ENCODE data around the gene STARD13.
"Not testable (repeated sequence)": the region's sequence is repeated elsewhere in the genome, so short reads cannot be mapped to it uniquely, and the experiment has no call there.

STARD13 gene

DNA sequence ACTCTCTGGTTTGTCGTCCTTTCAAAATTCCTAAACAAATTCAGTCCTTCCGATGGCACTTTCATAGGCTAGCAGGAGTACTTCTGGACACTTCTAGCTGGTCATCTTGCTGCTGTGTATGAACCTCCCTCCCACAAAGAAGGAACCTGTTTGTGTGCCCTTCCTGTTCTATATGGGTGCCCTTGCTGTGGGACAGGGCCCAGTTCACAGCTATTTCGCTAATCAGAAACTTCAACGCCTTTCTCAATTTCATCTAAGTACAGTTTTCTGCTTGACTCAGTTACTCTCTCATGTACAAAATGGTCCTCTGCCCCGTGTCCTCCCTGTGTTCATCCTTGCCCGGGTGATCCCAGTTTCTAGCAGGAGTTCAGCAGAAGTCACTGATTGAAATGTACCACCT is 96.1 kb downstream of the STARD13 start:
- Histone ChIP-seq H3K9me3 (ENCODE audit: control insufficient read depth, insufficient read depth, low read length) (no peaks in the 10 kb centered on the region), H3K9ac (ENCODE audit: low read depth, low read length) (no peak overlapping the region), H3K36me3 (ENCODE audit: insufficient read depth, low read length) (no peaks in the 10 kb centered on the region), H3K4me1 (ENCODE audit: insufficient read depth, low read length) (peaks cover 30% of the 10 kb centered on the region)

DNA sequence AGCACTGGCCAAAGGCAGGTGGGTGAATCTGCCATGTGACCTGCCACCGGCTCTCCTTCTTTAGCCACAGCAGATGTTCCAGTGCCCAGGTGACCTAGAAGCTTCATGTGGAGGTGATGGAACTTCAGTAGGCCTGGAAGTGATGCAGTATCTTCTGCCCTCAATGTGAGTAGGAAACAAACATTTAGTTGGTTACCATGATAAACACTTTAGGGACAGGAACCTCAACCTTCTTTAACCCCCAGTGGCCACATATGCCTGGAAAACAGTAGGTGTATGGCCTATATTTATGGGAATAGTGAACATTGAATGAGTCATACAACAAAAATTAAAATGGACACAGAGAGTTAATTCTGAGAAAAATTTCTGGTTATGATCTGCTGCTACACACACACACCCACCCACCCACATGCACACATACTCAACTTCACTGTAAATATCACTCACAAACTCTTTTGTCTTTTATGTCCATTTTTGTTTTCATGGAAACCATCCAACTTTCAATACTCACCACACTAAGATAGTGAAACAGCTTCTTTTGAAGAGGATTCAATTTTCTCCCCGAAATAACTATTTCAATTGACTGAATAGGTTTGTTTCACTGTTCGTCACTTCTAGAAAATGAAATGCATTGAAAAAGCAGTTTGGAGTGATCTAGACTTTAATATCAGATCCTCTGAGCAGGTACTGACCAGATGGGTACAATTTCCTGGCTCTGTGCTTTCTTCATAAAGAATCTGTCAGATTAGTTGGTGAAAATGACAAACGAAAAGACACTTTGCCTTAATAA is 97.3 kb downstream of the STARD13 start:
- H3K9ac ChIP-seq (ENCODE audit: low read depth, low read length): no peak overlapping the region
- no peaks in the 10 kb centered on the region for H3K36me3 ChIP-seq (ENCODE audit: insufficient read depth, low read length)
- no peaks in the 10 kb centered on the region for H3K9me3 ChIP-seq (ENCODE audit: control insufficient read depth, insufficient read depth, low read length)
- H3K4me1 ChIP-seq (ENCODE audit: insufficient read depth, low read length): peaks cover 22% of the 10 kb centered on the region

DNA sequence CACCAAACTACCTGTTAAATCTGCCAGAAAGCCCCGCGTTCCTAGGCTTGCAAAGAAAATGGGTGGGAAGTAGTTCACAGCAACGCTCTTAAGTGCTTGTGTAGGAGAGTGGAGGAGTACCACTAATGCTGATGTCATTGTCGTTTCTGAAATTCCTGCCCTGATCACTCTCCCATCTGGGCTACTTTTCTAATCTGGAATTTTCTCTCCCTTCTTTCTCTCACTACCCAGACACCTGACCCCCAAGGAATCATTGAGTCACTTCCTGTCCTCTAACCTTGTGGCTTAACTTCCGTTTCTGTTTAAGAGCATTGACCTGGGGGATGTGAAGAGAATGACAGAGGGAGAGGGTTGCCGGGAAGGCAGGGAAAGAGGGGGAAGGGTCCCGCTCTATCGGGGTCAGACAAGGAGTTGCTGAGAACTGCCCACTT is 98.7 kb downstream of the STARD13 start:
- no peaks in the 10 kb centered on the region for H3K36me3 ChIP-seq (ENCODE audit: insufficient read depth, low read length)
- peaks cover 19% of the 10 kb centered on the region for H3K4me1 ChIP-seq (ENCODE audit: insufficient read depth, low read length)
- H3K9ac ChIP-seq (ENCODE audit: low read depth, low read length): no peak overlapping the region
- H3K9me3 ChIP-seq (ENCODE audit: control insufficient read depth, insufficient read depth, low read length): no peaks in the 10 kb centered on the region

DNA sequence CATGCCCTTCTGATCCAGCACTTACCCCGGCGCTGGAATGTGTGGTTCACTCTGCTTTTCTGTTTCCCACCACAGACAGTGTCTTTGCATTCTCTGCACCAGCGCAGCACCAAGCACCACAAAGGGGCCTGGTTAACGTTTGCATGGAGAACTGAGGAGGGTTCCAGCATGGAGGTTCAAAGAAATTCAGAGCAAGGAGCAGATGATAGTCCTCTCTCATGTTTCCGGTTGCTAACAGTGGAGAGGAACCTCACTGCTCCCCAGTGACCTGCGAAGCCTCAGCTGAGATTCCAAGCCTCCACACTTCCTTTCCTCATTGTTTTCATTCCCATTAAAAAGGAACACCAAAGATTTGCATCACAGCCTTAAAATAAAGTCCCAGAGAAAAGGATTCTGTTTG is 99.7 kb downstream of the STARD13 start:
- no peaks in the 10 kb centered on the region for H3K9me3 ChIP-seq (ENCODE audit: control insufficient read depth, insufficient read depth, low read length)
- no peaks in the 10 kb centered on the region for H3K36me3 ChIP-seq (ENCODE audit: insufficient read depth, low read length)
- H3K9ac ChIP-seq (ENCODE audit: low read depth, low read length): no peak overlapping the region
- H3K4me1 ChIP-seq (ENCODE audit: insufficient read depth, low read length): peaks cover 19% of the 10 kb centered on the region

DNA sequence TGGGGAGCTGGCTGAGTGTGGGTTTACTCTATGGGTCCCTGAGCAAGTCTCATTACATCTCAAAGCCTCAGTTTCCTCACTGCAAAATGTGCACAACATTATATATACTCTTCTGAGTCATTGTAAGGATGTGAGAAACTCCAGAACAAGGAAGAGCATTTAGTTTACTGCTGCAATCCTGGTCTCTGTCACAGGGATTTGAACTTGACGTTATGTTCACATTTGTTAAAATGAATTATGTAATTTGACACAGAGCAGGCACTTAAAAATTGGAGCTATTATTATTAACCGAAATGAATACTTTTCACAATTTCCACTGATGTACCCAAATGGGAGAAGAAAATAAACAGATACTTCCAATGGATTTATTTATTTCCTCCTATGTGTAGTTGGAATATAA is 101.0 kb downstream of the STARD13 start:
- H3K4me1 ChIP-seq (ENCODE audit: insufficient read depth, low read length): peaks cover 23% of the 10 kb centered on the region
- no peaks in the 10 kb centered on the region for H3K9me3 ChIP-seq (ENCODE audit: control insufficient read depth, insufficient read depth, low read length)
- H3K36me3 ChIP-seq (ENCODE audit: insufficient read depth, low read length): no peaks in the 10 kb centered on the region
- H3K9ac ChIP-seq (ENCODE audit: low read depth, low read length): no peak overlapping the region

DNA sequence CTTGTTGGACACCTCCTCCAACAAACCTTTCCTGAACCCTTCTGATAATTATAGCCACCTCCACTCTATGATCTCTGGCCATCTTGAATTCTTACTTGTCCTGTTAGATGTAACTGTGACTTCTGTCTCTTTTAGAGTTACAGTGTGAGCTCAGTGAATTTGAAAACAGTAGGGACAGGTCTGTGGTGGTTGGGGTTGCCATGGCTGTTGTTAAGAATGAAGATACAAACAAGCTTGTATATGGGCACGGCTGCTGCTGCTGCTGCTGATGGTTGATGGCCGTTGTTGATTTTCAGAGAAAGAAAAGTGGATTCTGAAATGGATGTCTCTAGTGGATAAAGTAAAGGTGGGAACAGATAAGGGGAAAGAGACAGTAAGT is 101.5 kb downstream of the STARD13 start:
- H3K4me1 ChIP-seq (ENCODE audit: insufficient read depth, low read length): peaks cover 23% of the 10 kb centered on the region
- no peak overlapping the region for H3K9ac ChIP-seq (ENCODE audit: low read depth, low read length)
- no peaks in the 10 kb centered on the region for H3K9me3 ChIP-seq (ENCODE audit: control insufficient read depth, insufficient read depth, low read length)
- no peaks in the 10 kb centered on the region for H3K36me3 ChIP-seq (ENCODE audit: insufficient read depth, low read length)

DNA sequence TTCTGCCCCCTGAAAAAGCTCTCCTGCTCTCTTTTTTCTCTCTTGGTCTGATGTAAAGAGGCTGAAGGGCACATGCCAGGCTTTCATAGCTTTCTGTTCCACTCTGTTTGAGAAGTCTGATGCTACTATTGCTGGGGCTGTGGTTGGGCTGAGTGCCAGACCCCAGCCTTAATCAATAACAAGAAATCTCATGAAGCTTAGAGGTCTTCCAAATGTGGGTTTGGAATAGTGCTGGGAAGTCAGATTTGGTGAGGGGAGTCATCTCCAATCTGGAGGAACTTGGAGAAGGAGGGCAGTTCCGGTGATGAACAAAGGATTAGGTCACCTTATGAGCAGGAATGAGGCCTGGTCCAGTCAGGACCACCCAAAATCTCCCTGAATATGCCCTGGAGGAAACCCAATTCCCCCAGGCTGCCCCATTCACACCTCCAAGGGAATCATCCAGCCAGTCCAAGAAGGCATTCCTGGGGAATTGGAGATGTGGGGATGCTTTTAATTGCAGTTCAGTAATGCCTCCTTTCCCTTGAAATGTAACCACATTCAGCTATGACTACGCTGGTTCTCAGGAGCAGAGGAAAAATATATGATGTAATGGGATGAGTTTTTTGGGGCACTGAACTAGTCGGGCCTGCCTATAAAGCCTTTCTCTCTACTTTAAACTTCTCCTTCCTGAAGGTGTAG is 102.0 kb downstream of the STARD13 start:
- Histone ChIP-seq H3K36me3 (ENCODE audit: insufficient read depth, low read length) (no peaks in the 10 kb centered on the region), H3K4me1 (ENCODE audit: insufficient read depth, low read length) (peaks cover 23% of the 10 kb centered on the region), H3K9me3 (ENCODE audit: control insufficient read depth, insufficient read depth, low read length) (no peaks in the 10 kb centered on the region), H3K9ac (ENCODE audit: low read depth, low read length) (no peak overlapping the region)

DNA sequence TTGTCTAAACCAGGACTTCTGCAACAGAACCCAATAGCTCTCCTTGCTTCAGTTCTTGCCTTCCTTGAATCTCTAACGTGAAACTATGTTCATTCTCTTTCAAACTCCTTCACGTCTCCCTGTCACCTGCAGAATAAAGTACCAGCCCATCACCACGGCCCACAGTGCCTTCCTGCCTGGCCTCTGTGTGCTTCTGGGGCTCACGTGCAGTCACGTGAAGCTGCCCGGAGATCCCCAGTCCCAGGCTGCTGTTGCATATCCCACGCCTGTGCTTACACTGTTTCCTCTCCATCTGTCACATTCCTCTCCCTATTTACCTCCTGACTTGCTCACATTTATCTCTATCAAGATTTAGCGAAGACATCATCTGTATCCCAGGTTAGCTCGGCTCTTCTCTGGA is 102.8 kb downstream of the STARD13 start:
- no peaks in the 10 kb centered on the region for H3K36me3 ChIP-seq (ENCODE audit: insufficient read depth, low read length)
- H3K9ac ChIP-seq (ENCODE audit: low read depth, low read length): no peak overlapping the region
- no peaks in the 10 kb centered on the region for H3K9me3 ChIP-seq (ENCODE audit: control insufficient read depth, insufficient read depth, low read length)
- H3K4me1 ChIP-seq (ENCODE audit: insufficient read depth, low read length): peaks cover 23% of the 10 kb centered on the region

DNA sequence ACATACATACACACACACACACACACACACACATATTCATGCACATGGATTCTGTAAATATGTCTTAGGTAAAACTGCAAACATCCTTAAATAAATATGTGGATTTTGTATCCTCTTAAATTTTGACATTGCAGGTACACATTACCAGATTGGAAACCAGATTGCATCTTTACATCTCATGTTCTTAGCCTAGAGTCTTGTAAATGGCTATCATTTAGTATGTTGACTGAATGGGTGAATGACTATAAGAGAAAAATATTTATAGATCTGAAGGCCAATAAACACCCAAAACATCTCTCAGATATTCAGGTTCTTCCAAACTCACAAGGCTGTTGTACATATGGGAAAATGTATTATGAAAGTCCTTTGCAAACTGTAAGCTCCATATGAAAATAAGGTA is 104.3 kb downstream of the STARD13 start:
- Histone ChIP-seq H3K9ac (ENCODE audit: low read depth, low read length) (no peak overlapping the region), H3K36me3 (ENCODE audit: insufficient read depth, low read length) (no peaks in the 10 kb centered on the region), H3K9me3 (ENCODE audit: control insufficient read depth, insufficient read depth, low read length) (no peaks in the 10 kb centered on the region), H3K4me1 (ENCODE audit: insufficient read depth, low read length) (peaks cover 13% of the 10 kb centered on the region)

DNA sequence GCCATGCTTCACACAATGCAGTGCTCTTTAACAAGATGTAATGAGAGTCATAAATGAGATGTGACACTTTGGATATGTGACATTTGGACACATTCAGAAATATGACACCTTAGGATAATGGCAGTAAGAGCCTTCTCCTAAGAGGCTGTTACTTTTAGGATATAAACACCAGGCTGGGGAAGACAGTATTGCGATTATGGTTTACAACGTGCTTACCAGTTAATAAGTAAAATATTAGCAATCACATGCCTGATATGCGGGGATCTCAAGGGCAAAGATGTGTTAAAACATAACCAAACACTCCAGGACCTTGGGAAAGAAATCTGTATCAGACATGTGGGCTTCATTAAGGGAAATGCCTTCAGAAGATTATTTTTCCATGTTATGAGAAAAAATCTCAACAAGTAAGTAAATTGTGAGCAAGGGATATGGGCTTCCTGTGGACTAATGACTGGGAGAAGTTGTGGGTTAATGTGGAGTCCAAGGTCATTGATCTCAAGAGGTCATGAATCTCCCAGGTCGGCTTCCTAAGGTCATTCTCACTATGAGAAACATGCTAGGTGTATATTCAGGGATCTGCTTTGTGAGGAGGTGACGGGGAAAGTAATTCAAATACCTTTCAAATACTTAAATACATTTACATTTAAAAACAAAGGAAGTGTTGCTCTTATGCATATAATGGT is 105.3 kb downstream of the STARD13 start:
- Histone ChIP-seq H3K9ac (ENCODE audit: low read depth, low read length) (no peak overlapping the region), H3K36me3 (ENCODE audit: insufficient read depth, low read length) (no peaks in the 10 kb centered on the region)

DNA sequence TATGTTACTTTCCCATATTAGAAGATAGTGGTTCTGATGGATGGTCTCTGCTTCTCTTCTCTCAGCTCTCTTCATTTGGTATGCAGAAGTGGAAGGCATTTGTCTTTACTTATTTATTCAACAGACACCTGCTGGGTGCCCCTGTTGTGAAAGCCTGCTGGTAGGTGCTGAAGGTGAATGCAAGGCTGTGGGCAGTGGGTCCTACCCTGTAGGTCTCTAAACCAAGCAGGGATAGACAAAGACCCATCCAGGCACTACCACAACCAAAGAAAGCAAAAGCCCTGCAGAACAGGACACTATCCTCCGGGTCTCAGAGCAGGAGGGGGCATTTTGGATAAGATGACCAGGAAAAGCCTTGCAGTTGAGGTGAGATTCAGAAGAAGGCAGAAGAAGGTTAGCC is 106.1 kb downstream of the STARD13 start:
- H3K36me3 ChIP-seq (ENCODE audit: insufficient read depth, low read length): no peaks in the 10 kb centered on the region
- H3K9ac ChIP-seq (ENCODE audit: low read depth, low read length): no peak overlapping the region
- peaks cover 3% of the 10 kb centered on the region; the same call in 1 of the 2 replicates for H3K4me1 ChIP-seq (ENCODE audit: insufficient read depth, low read length)
- no peaks in the 10 kb centered on the region for H3K9me3 ChIP-seq (ENCODE audit: control insufficient read depth, insufficient read depth, low read length)

More for the DNA sequence above, 105.3 kb downstream of the STARD13 start:
- Histone ChIP-seq H3K4me1 (ENCODE audit: insufficient read depth, low read length) (peaks cover 3% of the 10 kb centered on the region; the same call in 1 of the 2 replicates), H3K9me3 (ENCODE audit: control insufficient read depth, insufficient read depth, low read length) (no peaks in the 10 kb centered on the region)

DNA sequence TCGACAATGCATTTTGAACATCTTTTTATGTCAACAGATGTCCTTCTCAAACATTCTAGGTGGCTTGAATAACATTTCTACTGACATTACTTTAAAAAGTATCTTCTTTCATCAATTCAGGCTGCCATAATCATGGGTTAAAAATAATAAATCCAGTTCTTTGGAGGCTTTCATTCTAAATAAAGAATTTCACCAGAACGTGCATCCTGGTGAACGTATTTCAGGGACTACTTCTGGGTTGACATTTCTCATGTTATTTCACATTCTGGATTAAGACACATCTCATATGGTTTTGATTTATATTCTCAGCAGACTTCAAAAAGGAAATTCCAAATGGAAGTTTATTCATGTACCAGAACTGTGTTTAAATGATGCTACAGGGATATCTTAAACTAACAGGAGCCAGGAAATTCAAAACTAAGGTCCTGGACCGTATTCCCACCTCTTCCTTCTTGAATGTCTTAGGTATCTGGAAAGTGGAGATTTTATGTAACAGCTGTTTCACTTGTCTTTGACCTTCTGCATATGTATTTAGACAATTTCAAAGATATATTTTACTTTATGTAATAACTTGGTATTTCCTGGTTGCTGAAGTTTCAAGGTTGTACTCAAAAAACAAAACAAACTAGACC is 107.2 kb downstream of the STARD13 start:
- Histone ChIP-seq H3K9ac (ENCODE audit: low read depth, low read length) (no peak overlapping the region), H3K9me3 (ENCODE audit: control insufficient read depth, insufficient read depth, low read length) (no peaks in the 10 kb centered on the region), H3K4me1 (ENCODE audit: insufficient read depth, low read length) (peaks cover 3% of the 10 kb centered on the region; the same call in 1 of the 2 replicates), H3K36me3 (ENCODE audit: insufficient read depth, low read length) (no peaks in the 10 kb centered on the region)

DNA sequence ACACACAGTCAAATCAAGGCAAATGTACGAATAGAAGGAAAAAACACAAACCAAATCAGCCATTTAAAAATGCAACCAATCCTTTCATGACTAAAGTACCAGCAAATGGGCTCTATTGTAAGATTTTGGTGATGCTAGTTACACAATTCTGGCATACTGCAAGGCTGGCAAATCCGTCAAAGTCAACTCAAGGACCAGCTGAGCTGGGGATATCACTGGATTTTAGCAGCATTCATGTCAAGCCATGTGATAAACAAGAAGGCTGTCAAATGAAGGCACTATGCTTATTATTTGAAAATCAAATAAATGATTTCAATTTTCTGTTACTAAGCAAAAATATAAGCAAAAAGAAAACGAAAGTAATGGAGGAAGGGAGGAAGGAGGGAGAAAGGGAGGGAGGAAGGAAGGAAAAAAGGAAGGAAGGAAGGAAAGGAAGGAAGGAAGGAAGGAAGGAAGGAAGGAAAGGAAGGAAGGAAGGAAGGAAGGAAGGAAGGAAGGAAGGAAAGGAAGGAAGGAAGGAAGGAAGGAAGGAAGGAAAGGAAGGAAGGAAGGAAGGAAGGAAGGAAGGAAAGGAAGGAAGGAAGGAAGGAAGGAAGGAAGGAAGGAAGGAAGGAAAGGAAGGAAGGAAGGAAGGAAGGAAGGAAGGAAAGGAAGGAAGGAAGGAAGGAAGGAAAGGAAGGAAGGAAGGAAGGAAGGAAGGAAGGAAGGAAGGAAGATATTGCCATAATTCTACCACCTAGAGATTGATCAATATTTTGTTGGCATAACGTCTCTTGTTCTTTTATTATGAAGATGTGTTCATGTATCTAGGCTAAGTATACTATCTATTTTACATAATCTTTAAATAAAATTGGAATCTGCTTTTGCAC is 108.0 kb downstream of the STARD13 start:
- H3K4me1 ChIP-seq (ENCODE audit: insufficient read depth, low read length); H3K36me3 ChIP-seq (ENCODE audit: insufficient read depth, low read length): not testable (repeated sequence)

DNA sequence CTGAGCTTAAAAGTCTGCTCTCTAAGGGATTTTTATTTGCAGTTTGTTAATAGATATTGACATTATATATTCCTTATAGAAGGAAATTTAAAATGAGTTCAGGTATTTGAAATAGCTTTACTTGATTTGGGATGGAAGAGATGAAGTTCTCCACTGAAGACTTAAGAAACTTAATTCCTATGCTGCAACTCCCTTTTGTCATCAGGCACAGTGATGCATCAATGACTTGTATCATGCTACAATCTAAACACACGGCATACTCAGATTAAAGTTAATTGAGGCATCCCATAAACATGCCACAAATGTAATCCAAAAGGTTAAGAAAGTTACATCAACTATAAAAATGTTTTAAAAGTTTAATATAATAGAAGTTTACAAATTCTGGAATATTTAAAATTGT is 109.0 kb downstream of the STARD13 start:
- no peaks in the 10 kb centered on the region for H3K36me3 ChIP-seq (ENCODE audit: insufficient read depth, low read length)
- no peaks in the 10 kb centered on the region for H3K9me3 ChIP-seq (ENCODE audit: control insufficient read depth, insufficient read depth, low read length)
- H3K4me1 ChIP-seq (ENCODE audit: insufficient read depth, low read length): peaks cover 3% of the 10 kb centered on the region; the same call in 1 of the 2 replicates
- no peak overlapping the region for H3K9ac ChIP-seq (ENCODE audit: low read depth, low read length)

More for the DNA sequence above, 108.0 kb downstream of the STARD13 start:
- H3K9me3 ChIP-seq (ENCODE audit: control insufficient read depth, insufficient read depth, low read length); H3K9ac ChIP-seq (ENCODE audit: low read depth, low read length): not testable (repeated sequence)

Measured in ES-I3 (cell line).